Erythroblast (primary cell): ENCODE measurements around the gene NOL3.

Experiments
- DNase-seq, 2 experiments: peaks; one replicate each; lab custom pipeline; 2025; lab: John Stamatoyannopoulos, UW
- GATA1 ChIP-seq: IDR thresholded peaks from 2 replicates; pipeline ENCODE4 v1.6.1; 2011; ENCODE audit warnings: low read depth, mild to moderate bottlenecking, control low read depth, low read length, moderate library complexity
- POLR2A ChIP-seq: IDR thresholded peaks from 2 replicates; pipeline ENCODE4 v1.6.1; 2011; ENCODE audit warnings: mild to moderate bottlenecking, low read length

The NOL3 gene

GRCh38 chr16:67207249-67208091 lies 37.1 kb downstream of the NOL3 start:
- peak; percentile 57 to 71 for DNase-seq
- peak; percentile 42 for TF ChIP-seq POLR2A
- TF ChIP-seq GATA1: no peak

DNA sequence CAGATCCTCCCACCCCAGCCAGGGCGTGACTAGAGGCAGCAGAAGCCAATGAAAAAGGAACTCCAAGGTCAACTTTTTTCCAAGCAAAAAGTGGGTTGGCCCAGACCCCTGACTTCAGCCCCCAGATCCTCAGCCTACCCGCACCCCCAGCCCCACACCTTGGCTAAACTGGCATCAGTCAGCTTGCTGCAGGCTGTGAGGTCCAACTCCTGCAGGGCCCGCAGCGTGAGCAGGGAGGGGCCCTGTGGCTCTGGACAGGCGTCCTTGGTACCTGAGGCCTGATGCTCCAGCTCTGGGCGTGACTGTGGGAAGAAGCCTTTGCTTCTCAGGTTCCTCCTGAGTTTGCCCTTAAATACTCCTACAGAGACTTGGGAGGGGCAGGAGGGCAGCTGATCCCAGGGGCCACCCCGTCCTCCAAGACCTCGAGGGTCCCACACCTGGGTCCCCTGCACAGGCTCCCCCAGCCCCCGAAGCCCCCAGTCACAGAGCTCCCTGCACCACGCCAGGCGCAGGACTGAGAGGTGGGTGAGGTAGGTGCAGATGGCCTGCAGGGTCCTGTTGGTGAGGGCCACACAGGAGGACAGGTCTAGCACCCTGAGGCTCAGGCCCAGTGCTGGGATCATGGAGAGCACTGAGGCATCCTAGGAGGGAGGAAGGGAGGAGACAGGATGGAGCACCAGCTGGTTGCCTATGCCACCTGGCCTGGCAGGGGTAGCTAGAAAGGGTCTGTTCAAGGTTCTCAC lies 38.0 kb downstream of the NOL3 start:
- DNase-seq: no peak
- TF ChIP-seq GATA1 (no peak), POLR2A (no peak)

DNA sequence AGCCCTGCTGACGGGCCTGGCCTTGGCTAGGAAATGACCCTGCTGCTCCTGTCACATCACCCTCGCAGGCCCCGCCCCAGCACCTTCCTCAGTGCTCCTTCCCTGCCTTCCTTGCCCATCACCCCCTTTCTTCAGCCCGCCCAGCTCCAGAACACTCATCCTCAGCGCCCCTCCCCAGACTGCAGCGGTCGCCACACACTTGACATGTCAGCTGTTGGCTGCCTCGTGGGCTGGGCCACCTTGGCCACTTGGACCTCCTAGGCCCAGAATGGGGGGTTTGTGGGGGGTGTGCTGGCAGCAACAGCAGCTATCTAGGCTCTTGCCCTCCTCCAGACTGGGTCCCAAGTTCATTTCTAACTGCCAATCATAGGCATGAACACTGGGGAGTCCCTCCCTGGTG lies 39.2 kb downstream of the NOL3 start:
- DNase-seq: no peak
- no peak for TF ChIP-seq GATA1
- no peak for TF ChIP-seq POLR2A

DNA sequence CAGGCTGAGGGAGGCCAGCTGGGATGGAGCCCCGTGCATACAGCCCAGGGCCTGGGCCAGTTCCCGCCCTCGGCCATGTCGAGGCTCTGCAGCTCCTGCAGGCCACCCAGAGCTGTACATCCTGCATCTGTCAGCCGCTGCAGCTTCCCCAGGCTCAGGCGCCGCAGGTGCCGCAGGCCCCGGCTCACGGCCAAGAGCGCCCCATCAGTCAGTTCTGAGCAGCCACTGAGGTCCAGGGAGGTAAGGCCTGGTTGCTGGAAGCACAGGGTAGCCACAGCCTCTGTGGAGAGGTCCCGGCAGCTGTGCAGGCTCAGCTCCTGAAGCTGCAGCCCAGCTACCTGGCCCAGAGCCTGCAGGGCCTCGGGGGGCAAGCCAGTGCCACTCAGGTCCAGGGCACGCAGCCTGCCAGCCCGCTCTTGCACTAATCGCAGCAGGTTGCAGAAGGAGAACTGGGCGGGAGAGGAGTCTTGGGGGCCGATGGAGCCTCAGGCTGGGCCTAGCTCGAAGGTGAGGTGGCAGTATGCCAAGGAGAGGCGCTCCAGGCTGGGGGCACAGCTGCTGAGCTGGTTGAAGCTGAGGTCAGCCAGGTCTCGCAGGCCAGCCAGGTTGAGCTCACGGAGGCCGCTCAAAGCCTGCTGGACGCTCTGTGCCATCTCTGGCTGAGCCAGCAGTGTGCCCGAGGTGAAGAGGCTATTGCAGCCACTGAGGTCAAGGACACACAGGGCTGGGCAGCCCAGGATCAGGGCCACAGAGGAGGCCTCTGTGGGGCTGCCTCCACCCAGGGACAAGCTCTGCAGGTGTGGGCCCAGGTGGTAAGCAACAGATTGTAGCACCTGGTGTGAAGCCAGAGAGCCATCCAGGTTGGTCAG lies 40.0 kb downstream of the NOL3 start:
- no peak for DNase-seq
- TF ChIP-seq POLR2A (no peak), GATA1 (no peak)

DNA sequence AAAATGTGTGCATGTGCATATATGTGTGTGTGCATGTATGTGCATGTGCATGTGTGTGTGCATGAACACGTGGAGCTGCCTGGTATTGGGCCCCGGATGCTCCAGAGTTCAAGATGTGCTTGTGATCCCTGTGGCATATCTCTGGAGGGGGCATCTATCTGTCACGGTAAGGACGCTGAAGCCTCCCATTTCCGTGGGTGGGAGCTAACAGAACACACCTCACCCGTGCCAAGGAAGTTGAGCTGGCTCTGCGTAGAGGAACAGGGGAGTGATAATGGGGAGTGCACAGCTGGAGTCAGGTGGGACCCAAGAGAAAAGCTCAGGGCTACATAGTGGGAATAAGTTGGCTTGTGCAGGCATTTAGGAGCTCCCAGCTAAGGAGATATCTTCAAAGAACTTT lies 41.3 kb downstream of the NOL3 start:
- TF ChIP-seq POLR2A (no peak), GATA1 (no peak)
- DNase-seq: no peak

DNA sequence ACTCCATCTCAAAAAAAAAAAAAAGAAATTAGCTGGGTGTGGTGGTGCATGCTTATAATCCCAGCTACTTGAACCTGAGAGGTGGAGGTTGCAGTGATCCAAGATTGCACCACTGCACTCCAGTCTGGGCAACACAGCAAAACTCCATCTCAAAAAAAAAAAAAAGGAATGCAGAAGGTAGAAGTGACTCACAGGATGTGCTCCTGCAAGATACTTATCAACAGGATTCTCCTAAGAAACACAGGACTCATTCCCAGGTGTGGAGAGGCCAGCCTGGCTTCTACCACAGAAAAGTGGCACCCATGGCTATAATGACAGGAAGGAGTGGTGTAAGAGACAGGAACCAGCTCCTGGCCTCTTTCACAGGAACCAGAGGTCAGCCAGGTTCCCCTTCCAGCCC lies 42.4 kb downstream of the NOL3 start:
- no peak for DNase-seq
- TF ChIP-seq GATA1: no peak
- no peak for TF ChIP-seq POLR2A

GRCh38 chr16:67213197-67214019 lies 43.1 kb downstream of the NOL3 start:
- DNase-seq: no peak
- TF ChIP-seq GATA1 (no peak), POLR2A (no peak)

DNA sequence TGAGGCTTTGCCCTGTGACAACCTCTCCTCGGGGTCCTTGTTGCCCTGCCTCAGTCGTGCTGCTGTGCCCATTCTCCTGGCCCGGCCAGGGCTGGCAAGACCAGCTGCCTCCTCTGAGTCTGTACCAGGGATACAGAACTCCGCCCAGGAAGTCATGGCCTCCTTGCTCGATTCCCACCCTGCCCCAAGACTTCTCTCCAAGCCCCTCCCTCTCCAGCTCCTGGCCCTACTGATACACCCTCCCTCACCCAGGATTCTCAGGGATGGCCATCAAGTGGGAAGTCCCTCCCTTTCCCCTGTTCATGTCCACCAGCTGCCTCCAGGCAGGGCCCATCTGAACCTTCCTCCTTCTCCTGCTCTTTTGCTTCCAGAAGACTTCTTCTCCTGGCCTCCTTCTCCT lies 45.4 kb downstream of the NOL3 start:
- DNase-seq: no peak
- TF ChIP-seq GATA1 (no peak), POLR2A (no peak)

DNA sequence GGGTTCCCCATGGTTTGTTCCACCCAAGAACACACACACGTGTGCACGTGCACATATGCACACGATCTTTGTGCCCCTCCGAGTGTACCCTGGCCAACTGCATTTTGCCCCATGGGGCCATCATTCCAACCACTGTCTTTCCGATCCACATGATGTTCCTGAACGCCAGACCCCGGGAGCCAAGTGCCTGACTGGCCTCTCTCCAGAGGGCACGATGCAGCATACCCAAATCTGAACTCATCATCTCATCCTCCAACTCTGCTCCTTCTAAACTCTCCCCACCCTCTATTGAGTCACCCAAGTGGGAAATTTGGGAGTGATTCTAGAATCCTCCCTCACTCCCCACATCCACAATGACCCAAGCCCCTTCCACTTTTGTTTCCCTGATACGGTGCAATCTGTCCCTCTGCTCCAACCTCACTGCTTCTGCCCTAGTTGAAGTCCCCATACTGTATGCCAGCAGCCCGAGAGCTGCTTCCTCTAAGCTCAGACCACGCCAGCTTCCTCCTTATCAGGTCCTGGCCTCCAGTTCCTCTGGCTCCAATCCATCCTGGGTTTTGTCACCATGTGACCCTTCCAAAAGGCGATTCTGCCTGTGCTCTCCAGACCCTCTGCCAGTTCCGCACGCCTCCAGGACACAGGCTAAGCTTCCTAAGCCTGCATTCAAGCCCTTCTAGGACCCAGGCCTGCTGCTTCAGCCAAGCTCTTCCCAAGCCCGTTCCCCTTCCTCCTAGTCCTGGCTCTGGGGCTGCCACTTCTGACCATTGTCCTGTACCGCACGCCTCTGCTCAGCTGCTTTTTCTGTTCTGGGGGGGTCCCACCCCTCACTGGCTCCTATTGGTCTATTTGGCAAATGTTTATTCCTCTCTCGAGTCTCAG lies 46.5 kb downstream of the NOL3 start:
- peak; percentile 77 to 81 for DNase-seq
- no peak for TF ChIP-seq GATA1
- TF ChIP-seq POLR2A: no peak

- DNase-seq: no peak
- TF ChIP-seq GATA1 (no peak), POLR2A (no peak)
Measured at GRCh38 chr16:67223992-67224391, 53.7 kb downstream of the NOL3 start.
